Measurements from ENCODE around the gene SERPINI1. TPM values are rescaled to one million over a fixed set of nuclear protein-coding genes. Genes with fewer than 3 reads are reported as not detected.

Gene SERPINI1
- total RNA-seq, 1 experiment from 2014 or later = 8.3 TPM

DNA sequence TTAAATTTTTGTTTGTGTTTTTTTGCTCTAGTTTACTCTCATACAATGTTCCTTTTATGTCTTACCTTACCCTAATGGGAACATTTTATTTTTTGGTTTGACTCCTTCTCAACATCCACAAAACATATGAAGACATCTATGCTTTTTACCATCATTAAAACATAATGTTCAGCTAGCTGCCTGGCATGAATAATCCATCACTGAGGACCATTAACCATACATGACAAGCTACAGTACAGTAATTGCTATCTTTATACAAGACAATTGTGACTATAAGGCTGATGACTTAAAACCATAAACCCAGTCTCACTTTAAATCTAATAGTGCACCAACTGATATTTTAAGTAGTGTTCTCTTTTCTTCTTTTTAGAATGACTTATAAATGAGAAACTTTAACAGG, 13.7 kb downstream of the SERPINI1 start:
- Histone ChIP-seq H3K4me3 (ENCODE audit: insufficient read depth, low read depth, low read length) (no peak overlapping the region), H3K36me3 (replicated peaks; ENCODE audit: control insufficient read depth, insufficient read depth, low read length) (no peaks in the 10 kb centered on the region), H3K27me3 (ENCODE audit: control insufficient read depth, insufficient read depth, low read length) (no peaks in the 10 kb centered on the region)
- no peak for DNase-seq

DNA sequence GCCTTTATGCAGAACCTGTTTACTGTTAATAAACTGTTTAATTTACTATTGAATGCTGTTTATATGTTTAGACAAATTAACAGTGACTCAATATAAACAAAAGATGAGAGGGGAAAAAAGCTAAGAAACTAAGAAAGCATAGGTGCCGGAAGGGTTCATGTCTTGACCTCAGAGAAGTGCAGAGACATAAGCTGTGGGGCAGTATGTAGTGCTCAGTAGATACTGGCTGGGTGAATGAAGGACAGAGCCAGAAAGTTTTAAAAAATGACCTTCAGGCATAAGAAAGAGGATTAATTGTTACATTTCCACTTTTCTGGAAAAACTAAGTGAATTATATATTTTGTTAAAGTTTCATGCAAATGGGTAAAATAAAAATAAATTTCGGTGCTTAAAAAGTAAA, 14.2 kb downstream of the SERPINI1 start:
- DNase-seq = no peak
- H3K27me3 ChIP-seq (ENCODE audit: control insufficient read depth, insufficient read depth, low read length) = no peaks in the 10 kb centered on the region
- H3K36me3 ChIP-seq (replicated peaks; ENCODE audit: control insufficient read depth, insufficient read depth, low read length) = no peaks in the 10 kb centered on the region

DNA sequence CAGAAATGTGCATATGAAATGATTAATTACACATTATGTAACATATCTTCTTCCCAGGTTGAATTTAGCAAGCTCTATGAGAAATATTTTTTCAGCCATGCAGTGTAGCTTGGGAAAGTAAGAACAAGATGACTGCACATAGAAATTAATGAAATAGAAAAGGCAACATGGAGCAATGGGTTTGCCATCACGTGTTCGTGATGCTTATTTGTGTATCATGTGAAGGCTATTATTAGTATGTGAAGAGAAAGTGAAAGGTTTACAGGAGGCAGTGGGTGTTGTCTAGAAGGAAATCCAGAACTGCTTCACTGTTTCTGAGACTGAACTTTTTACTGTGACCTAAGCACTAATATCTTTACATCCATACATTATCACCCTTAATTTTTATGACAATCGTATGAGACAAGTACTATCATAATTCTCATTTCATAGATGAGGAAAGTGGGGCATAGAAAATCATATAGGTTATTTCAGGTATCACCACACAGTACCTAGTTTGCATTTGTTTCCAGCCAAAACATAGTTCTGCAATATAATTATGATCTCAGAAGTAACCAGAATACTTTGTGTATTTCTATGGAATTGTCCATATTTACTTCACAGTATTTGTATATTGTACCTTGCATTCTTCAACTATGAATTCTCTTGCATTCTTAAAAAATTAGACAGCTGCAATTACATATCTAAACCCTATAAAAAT, 14.9 kb downstream of the SERPINI1 start:
- Histone ChIP-seq H3K4me3 (ENCODE audit: insufficient read depth, low read depth, low read length) (no peak overlapping the region), H3K36me3 (replicated peaks; ENCODE audit: control insufficient read depth, insufficient read depth, low read length) (no peaks in the 10 kb centered on the region), H3K27me3 (ENCODE audit: control insufficient read depth, insufficient read depth, low read length) (no peaks in the 10 kb centered on the region)
- no peak for DNase-seq

More for the DNA sequence above, 14.2 kb downstream of the SERPINI1 start:
- H3K4me3 ChIP-seq (ENCODE audit: insufficient read depth, low read depth, low read length) = no peak overlapping the region

DNA sequence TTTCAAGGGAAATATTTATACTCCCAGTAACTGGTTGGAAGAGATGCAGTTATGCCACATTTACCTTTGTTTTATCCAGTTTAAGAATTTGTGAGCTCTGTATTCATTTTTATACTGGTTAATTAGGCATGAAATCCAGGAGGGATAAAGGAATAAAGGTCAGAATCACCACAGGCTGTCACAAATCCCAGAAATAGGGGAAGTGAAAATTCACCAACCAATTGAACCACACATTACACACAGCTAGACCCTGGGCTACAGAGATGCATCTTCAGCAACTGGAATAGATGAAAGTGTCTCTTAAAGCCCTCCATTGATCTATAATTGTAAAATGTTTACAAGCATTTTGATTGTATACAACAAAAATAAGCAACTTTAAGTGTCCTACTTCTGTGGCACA, 18.5 kb downstream of the SERPINI1 start:
- no peaks in the 10 kb centered on the region for H3K27me3 ChIP-seq (ENCODE audit: control insufficient read depth, insufficient read depth, low read length)
- no peak for DNase-seq
- no peak overlapping the region for H3K4me3 ChIP-seq (ENCODE audit: insufficient read depth, low read depth, low read length)
- no peaks in the 10 kb centered on the region for H3K36me3 ChIP-seq (replicated peaks; ENCODE audit: control insufficient read depth, insufficient read depth, low read length)

DNA sequence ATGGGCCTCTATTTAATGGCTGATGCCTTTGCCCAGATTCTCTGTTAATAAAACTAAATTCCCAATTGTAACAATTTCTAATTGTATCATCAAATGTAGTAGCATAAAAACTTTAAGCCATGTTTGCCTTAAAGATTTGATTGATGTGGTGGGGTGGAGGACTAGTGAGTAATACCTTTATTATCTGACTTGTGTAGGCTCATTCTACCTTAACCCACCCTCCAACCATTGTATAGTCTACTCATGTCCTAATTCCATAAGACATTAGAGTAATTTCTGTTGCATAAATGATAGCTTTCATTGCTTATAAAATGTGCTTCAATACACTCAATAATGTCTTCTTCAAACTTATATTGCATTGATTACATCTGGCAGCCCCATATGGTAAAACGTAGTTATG, 25.8 kb downstream of the SERPINI1 start:
- H3K27me3 ChIP-seq (ENCODE audit: control insufficient read depth, insufficient read depth, low read length) = no peaks in the 10 kb centered on the region
- H3K4me3 ChIP-seq (ENCODE audit: insufficient read depth, low read depth, low read length) = no peak overlapping the region
- H3K36me3 ChIP-seq (replicated peaks; ENCODE audit: control insufficient read depth, insufficient read depth, low read length) = no peaks in the 10 kb centered on the region
- no peak for DNase-seq

DNA sequence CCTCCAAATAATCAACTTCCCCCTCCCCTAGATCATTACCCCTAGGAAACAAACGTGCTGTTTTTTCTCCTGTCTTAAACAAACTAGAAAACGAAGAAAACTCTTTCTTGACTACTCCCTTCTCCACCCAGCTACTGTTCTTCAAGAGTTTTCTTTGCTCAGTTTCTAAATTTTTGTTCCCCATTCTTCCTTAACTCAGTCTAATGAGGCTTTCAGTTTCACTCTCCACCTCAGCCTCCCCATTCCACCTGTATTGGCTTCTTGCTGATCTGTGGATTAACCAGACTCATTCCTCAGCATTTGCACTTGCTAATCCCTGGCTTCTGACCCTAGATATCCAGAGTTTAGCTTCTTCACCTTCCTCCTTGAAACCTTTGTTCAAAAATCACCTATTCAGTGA, 26.8 kb downstream of the SERPINI1 start:
- H3K4me3 ChIP-seq (ENCODE audit: insufficient read depth, low read depth, low read length) = no peak overlapping the region
- H3K27me3 ChIP-seq (ENCODE audit: control insufficient read depth, insufficient read depth, low read length) = no peaks in the 10 kb centered on the region
- no peaks in the 10 kb centered on the region for H3K36me3 ChIP-seq (replicated peaks; ENCODE audit: control insufficient read depth, insufficient read depth, low read length)
- no peak for DNase-seq

DNA sequence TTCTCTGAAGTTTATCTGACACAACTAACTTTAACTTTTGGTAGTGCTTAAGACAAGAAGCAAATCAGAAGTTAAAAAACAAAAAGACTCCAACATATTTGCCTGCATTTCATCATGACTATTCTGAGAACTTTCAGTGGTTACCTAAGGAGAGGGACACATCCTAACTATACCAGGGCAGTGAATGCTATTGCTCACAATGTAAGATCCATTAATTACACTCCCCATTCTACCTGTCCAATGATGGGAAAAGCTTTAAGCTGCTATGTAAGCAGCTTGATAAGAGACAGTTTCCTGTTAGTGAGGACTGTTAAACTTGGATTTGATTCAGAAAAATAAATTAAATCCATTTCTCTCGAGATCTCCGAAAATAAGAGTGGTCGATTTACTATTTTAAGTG, 37.5 kb downstream of the SERPINI1 start:
- no peak for DNase-seq
- H3K4me3 ChIP-seq (ENCODE audit: insufficient read depth, low read depth, low read length) = no peak overlapping the region
- no peaks in the 10 kb centered on the region for H3K36me3 ChIP-seq (replicated peaks; ENCODE audit: control insufficient read depth, insufficient read depth, low read length)
- no peaks in the 10 kb centered on the region for H3K27me3 ChIP-seq (ENCODE audit: control insufficient read depth, insufficient read depth, low read length)

DNA sequence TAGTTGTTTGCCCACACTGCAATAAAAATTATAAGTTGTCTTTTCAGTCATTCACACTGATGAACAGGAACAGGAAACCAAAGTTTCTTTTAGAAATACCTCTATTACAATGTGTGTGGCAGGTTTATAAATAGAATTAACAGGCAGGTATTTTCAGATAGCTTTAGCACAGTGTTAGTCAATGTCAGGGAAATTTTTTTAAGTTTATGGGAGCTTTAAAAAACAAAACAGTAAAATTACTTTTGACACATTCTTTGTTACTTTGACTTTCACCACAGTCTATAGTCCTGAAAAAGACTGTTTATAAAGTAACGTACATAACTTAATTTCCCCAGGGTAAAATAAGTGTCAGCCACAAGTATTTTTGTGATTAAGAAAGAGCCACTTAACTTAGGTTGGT, 38.1 kb downstream of the SERPINI1 start:
- Histone ChIP-seq H3K36me3 (replicated peaks; ENCODE audit: control insufficient read depth, insufficient read depth, low read length) (no peaks in the 10 kb centered on the region), H3K27me3 (ENCODE audit: control insufficient read depth, insufficient read depth, low read length) (no peaks in the 10 kb centered on the region), H3K4me3 (ENCODE audit: insufficient read depth, low read depth, low read length) (no peak overlapping the region)
- no peak for DNase-seq

DNA sequence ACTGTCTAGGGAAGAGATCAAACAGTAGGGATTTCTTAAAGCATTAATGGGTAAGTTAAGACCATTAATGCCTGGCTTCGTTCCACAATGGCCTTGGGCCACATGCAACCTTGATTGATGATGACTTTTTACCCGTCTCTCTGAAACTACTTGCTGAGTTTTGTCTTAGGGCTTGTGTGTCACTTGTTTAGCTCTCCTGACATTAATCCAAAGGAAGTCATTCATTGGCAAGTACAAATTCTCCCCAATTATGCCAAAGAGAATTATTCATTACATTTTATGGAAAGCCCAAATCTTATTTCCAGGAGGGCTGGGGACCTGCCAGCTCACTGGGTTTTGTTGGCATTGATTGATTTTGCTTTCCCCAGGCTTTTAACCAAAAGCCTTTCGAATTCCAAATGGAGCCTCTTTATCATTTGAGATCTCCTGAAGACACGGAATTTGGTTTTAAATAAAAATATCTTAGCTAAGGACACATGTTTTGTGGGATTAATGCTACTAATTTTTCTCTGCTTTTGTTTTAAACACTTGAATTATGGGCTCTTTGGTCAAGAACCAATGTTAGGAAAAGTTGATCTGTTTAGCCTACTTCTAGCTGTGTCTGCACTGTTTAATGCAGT, 40.7 kb downstream of the SERPINI1 start:
- Histone ChIP-seq H3K27me3 (ENCODE audit: control insufficient read depth, insufficient read depth, low read length) (no peaks in the 10 kb centered on the region), H3K36me3 (replicated peaks; ENCODE audit: control insufficient read depth, insufficient read depth, low read length) (no peaks in the 10 kb centered on the region), H3K4me3 (ENCODE audit: insufficient read depth, low read depth, low read length) (no peak overlapping the region)
- no peak for DNase-seq

DNA sequence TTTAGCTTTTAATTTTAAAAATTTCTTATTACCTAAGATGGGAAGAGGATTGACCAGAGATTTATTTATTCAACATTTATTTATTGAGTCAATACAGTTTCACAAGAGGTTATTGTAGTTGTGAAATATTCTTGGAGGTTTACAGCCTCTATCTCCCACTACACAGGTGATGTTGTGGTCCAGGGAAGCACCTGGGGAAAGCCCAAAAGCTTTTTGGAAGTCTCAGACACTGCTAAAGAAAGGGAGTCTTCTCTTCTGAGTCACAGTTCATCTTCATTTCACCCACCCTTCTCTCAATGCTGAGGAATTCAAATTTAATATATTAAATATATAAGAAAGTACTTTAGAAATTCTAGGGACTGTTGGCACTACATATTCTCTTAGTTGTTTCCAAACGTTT, 41.8 kb downstream of the SERPINI1 start:
- no peak for DNase-seq
- Histone ChIP-seq H3K4me3 (ENCODE audit: insufficient read depth, low read depth, low read length) (no peak overlapping the region), H3K36me3 (replicated peaks; ENCODE audit: control insufficient read depth, insufficient read depth, low read length) (no peaks in the 10 kb centered on the region), H3K27me3 (ENCODE audit: control insufficient read depth, insufficient read depth, low read length) (no peaks in the 10 kb centered on the region)

DNA sequence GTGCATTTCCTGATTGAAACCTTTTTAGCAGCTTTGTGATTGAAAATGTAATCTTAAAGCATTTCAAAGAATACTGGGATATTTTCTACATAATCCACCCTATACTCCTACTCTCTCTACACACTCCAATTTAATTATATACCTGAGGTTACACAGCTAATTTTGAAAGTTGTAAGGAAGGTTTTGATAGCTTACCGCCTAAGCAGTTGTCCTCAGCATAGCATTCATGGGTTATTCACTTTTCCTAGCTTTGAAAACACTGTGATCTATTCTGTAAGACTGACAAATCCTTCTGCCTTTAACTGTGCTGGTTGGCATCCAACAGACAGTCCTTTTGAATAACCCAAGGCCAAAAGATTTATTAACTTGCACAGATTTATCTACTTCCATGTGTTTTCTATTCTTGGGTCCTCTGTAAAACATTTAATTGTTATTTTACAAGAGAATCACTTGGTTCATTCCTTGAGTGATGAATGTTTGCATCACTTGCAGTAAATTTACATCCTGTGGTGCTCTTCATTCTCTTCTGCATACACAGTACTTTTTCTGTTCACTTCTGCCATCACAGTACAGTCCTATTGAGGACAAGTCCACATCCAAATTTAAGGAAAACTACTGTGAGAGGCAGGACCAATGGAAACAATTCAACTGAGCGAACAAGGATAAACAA, 44.8 kb downstream of the SERPINI1 start:
- H3K36me3 ChIP-seq (replicated peaks; ENCODE audit: control insufficient read depth, insufficient read depth, low read length) = no peaks in the 10 kb centered on the region
- no peaks in the 10 kb centered on the region for H3K27me3 ChIP-seq (ENCODE audit: control insufficient read depth, insufficient read depth, low read length)
- no peak overlapping the region for H3K4me3 ChIP-seq (ENCODE audit: insufficient read depth, low read depth, low read length)
- DNase-seq = no peak

DNA sequence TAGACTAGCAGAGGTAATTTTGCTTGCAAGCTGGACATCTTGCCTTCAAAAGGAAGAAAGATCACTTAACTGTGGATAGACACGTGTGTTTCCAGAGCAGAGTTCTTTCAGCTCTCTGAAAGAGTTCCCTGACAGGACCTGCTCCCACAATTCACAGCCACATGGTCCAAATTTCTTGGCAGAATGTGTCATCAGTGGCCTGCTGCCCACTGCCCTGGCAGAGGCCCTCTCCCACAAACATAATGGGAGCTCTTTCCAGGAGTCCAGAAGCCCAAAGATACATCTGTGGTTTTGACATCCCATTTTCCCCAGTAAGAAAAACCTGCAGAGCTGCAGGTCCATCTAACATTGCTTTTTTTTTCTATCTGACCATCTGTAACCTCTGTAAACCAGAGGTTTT, 48.3 kb downstream of the SERPINI1 start:
- no peaks in the 10 kb centered on the region for H3K27me3 ChIP-seq (ENCODE audit: control insufficient read depth, insufficient read depth, low read length)
- no peak for DNase-seq
- no peaks in the 10 kb centered on the region for H3K36me3 ChIP-seq (replicated peaks; ENCODE audit: control insufficient read depth, insufficient read depth, low read length)
- no peak overlapping the region for H3K4me3 ChIP-seq (ENCODE audit: insufficient read depth, low read depth, low read length)

DNA sequence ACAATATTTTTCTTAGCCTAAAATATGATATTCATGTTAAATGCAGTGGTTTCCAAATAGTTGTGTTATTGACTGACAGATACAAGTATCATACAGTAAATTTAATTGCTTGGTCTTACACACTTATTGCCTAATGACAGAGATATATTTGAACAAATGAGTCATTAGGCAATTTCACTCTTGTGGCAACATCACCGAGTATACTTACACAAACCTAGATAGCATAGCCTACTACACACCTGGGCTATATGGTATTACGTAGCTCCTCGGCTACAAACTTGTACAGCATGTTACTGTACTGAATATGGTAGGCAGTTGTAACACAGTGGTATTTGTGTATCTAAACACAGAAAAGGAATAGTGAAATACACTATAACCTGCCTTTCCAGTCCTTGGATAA, 50.3 kb downstream of the SERPINI1 start:
- DNase-seq = no peak
- H3K27me3 ChIP-seq (ENCODE audit: control insufficient read depth, insufficient read depth, low read length) = no peaks in the 10 kb centered on the region
- H3K4me3 ChIP-seq (ENCODE audit: insufficient read depth, low read depth, low read length) = no peak overlapping the region
- no peaks in the 10 kb centered on the region for H3K36me3 ChIP-seq (replicated peaks; ENCODE audit: control insufficient read depth, insufficient read depth, low read length)

DNA sequence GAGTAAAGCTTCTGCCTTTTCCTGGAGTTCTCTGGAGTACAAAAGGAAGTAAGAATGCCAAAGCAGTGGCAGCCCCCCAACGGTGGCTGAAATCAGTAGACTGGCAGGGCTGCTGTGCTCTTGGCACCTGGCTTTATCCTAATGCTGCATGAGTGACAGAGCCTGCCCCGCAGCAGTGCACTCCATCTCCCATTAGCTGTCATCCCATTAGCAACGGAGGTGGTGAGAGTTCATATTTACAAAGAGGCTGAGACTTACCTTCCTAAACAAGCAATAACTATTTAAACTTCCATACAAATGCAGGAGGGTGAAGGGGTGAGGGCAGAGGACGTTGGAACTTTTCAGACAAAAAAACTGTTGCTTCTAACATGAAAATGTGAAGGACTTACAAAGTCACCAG, 51.9 kb downstream of the SERPINI1 start:
- no peaks in the 10 kb centered on the region for H3K27me3 ChIP-seq (ENCODE audit: control insufficient read depth, insufficient read depth, low read length)
- no peak overlapping the region for H3K4me3 ChIP-seq (ENCODE audit: insufficient read depth, low read depth, low read length)
- H3K36me3 ChIP-seq (replicated peaks; ENCODE audit: control insufficient read depth, insufficient read depth, low read length) = no peaks in the 10 kb centered on the region
- DNase-seq = no peak

DNA sequence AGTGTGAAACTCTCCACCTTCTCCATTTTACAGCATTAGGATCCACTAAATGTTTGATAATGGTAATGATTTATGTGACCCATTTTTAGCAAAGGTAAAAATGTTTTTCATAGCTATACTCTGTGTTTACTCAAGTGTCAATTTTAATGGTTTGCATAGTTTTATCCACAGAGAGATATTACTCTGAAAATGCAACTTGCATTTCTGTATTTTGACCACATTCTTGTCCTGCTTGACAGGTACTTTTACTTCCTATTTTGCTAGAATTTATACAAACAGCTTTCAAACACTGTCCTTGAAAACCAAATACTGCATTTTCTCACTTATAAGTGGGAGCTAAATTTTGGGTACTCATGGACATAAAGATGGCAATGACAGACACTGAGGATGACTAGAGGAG, 62.9 kb downstream of the SERPINI1 start:
- Histone ChIP-seq H3K36me3 (replicated peaks; ENCODE audit: control insufficient read depth, insufficient read depth, low read length) (no peaks in the 10 kb centered on the region), H3K4me3 (ENCODE audit: insufficient read depth, low read depth, low read length) (no peak overlapping the region), H3K27me3 (ENCODE audit: control insufficient read depth, insufficient read depth, low read length) (no peaks in the 10 kb centered on the region)
- DNase-seq = no peak
